ENCODE results near the gene HOXC4. TPM values are rescaled to one million over a fixed set of nuclear protein-coding genes. Genes with fewer than 3 reads are reported as not detected.

HOXC4 gene
- total RNA-seq, 2 donors from 2014 or later: 0.62 TPM; not detected in 1

DNA sequence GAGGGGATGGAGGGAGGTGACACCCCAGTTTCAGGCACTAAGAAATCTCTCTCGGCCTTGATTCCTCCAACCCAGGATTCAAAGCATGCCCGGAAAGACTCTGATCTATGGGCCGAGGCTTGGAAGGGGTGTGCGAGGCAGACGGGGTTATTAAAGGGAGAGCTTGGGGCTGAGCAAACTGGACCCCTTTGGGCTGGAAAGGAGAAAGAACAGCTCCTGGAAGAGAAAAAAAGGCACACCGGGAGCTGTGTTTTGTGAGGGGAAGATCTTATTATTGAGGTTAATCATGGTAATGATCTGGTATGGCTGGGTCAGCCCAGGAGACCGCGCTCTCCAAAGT is 5.7 kb upstream of the HOXC4 start:
- WGBS: 21% methylated on average over 8 of the region's 8 CpGs
- H3K4me1 ChIP-seq (replicated peaks): no peaks in the 10 kb centered on the region
- H3K9me3 ChIP-seq: no peaks in the 10 kb centered on the region
- TF ChIP-seq, protein P1, sequence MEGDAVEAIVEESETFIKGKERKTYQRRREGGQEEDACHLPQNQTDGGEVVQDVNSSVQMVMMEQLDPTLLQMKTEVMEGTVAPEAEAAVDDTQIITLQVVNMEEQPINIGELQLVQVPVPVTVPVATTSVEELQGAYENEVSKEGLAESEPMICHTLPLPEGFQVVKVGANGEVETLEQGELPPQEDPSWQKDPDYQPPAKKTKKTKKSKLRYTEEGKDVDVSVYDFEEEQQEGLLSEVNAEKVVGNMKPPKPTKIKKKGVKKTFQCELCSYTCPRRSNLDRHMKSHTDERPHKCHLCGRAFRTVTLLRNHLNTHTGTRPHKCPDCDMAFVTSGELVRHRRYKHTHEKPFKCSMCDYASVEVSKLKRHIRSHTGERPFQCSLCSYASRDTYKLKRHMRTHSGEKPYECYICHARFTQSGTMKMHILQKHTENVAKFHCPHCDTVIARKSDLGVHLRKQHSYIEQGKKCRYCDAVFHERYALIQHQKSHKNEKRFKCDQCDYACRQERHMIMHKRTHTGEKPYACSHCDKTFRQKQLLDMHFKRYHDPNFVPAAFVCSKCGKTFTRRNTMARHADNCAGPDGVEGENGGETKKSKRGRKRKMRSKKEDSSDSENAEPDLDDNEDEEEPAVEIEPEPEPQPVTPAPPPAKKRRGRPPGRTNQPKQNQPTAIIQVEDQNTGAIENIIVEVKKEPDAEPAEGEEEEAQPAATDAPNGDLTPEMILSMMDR (IDR thresholded peaks at IDR 0.05): no peak
- no peak for TF ChIP-seq POLR2A (IDR thresholded peaks at IDR 0.05)
- H3K27ac ChIP-seq: no peak overlapping the region
- no peak overlapping the region for H3K4me3 ChIP-seq
- peaks cover 80% of the 10 kb centered on the region for H3K27me3 ChIP-seq (replicated peaks; ENCODE audit: insufficient read depth)
- intact Hi-C loops (cut with DNase I): no loop called here
- H3K36me3 ChIP-seq: no peaks in the 10 kb centered on the region
- no peak for DNase-seq (ENCODE audit: low spot score)

DNA sequence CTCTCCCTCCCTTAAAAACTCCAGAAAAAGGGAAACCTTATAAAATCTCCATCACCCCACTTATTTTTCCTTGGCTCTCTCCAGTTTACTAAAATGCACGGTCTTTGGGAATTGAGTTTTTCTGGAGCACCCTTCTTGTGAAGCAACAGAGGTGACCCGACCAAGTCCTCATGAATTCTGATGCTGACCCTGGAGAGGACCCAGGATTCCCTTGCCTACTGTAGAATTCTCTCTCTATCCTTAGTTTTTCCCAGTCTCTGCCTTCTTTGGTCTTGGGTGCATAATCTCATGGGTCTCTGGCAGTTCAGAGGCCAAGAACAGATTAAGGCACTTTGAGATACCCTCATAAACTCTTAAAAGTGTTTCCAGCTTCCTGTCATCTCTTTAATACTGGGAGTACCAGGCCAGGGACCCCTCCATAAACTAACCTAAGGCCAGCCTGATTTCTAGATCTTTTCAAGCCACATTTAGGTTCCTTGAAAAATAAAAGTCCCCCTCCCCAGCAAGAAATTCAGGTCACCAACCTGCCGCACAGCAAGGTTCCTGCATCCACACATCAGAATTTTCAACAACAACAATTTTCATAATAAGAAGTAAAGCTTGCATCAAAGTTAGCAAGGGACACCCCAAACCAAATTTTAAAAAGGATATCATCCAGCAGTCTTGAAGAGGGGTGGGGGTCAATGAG is 5.1 kb upstream of the HOXC4 start:
- Histone ChIP-seq H3K4me1 (replicated peaks) (no peaks in the 10 kb centered on the region), H3K4me3 (no peak overlapping the region), H3K27ac (no peak overlapping the region), H3K9me3 (no peaks in the 10 kb centered on the region), H3K36me3 (no peaks in the 10 kb centered on the region), H3K27me3 (replicated peaks; ENCODE audit: insufficient read depth) (peaks cover 80% of the 10 kb centered on the region)
- no peak for DNase-seq (ENCODE audit: low spot score)
- 29% methylated on average over 3 of the region's 3 CpGs for WGBS
- TF ChIP-seq POLR2A (IDR thresholded peaks at IDR 0.05) (no peak), POLR2AphosphoS5 (IDR thresholded peaks at IDR 0.05) (no peak)
- TF ChIP-seq, protein P1 (IDR thresholded peaks at IDR 0.05): no peak
- intact Hi-C loops (cut with DNase I): no loop called here

DNA sequence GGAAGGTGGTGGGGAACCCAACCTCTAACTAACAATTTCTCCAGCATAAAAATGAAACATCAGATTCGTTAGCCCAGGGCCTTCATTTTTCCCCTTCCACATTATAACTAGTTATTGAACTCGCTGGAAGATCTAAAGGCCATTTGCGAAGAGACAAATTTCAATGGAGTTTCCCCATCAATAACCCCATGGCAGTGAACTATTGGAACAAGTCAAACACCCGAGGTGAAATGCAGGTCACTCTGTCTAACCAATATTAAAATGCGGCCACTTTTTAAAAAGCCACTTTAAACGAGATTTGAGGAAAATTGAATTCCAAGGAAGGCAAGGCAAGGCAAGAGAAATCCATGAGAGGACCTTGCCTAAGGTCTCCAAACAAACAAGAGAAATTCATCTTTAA is 4.5 kb upstream of the HOXC4 start:
- Histone ChIP-seq H3K4me1 (replicated peaks) (no peaks in the 10 kb centered on the region), H3K9me3 (no peaks in the 10 kb centered on the region), H3K36me3 (no peaks in the 10 kb centered on the region), H3K27ac (no peak overlapping the region), H3K27me3 (replicated peaks; ENCODE audit: insufficient read depth) (peaks cover 83% of the 10 kb centered on the region), H3K4me3 (no peak overlapping the region)
- intact Hi-C loops (cut with DNase I): no loop called here
- TF ChIP-seq POLR2A (IDR thresholded peaks at IDR 0.05) (no peak), POLR2AphosphoS5 (IDR thresholded peaks at IDR 0.05) (no peak)
- TF ChIP-seq, protein P1 (IDR thresholded peaks at IDR 0.05): no peak
- no peak for DNase-seq (ENCODE audit: low spot score)
- 31% methylated on average over 6 of the region's 6 CpGs for WGBS

DNA sequence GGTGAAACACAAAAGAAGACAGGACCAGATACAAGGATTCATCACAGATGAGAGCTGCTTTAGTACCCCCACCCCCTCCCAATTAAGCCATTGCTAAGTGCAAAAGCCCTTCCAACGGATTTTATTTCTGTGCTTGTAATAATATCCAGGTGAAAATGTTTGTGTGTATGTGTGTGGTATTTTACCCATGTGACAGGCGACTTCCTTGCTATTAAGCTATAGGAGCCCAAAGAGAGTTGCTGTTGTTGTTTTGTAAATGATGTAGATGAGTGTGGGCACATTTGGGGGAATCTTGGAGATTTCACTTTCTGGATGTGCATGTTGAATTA is 3.2 kb upstream of the HOXC4 start:
- TF ChIP-seq POLR2AphosphoS5 (IDR thresholded peaks at IDR 0.05): no peak
- TF ChIP-seq POLR2A (IDR thresholded peaks at IDR 0.05): no peak
- TF ChIP-seq, protein P1 (IDR thresholded peaks at IDR 0.05): no peak
- intact Hi-C loops (cut with DNase I): no loop called here
- Histone ChIP-seq H3K27ac (no peak overlapping the region), H3K9me3 (no peaks in the 10 kb centered on the region), H3K36me3 (no peaks in the 10 kb centered on the region), H3K27me3 (replicated peaks; ENCODE audit: insufficient read depth) (peaks cover 84% of the 10 kb centered on the region), H3K4me1 (replicated peaks) (no peaks in the 10 kb centered on the region), H3K4me3 (no peak overlapping the region)
- no peak for DNase-seq (ENCODE audit: low spot score)
- 9% methylated on average over 2 of the region's 2 CpGs for WGBS

DNA sequence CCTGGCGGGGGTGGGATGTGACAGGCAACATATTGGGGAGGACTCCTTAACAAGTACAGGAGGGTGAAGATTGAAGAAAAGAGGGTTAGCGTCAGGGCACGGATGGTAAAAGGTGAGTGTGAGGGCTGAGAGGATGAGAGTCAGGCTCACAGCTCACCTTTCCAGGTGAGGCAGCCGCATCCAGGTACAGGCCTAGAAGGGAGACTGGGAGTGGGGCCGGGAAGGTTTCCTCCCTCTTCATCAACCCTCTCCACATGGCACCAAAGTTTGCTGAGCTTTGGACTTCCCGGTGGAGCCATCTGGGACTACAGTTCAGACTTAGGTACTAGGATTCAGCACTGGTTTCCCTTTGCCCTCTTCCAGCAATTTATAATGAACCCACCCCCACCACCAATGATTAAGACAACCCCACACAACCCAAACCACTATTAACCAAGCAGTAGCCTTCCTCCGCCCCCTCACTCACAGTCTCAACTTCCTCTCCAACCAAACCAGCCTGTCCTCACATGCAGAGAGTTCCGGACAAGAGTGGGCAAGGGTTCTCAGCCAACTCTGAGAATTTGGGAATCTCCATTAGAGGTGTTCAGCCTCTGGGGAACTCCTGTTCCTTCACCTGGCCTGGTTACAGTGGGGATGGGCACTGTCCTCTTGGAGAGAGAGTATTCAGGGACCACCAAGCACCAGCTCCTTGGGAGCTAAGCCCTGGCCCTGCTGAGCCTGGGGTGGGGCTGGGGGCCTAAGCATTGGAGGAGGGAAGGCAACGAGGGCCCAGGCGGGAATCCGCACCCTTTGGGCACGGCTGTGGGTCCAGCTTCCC is 2.4 kb upstream of the HOXC4 start:
- no peak overlapping the region for H3K27ac ChIP-seq
- no peaks in the 10 kb centered on the region for H3K9me3 ChIP-seq
- H3K36me3 ChIP-seq: no peaks in the 10 kb centered on the region
- no peaks in the 10 kb centered on the region for H3K4me1 ChIP-seq (replicated peaks)
- no peak for DNase-seq (ENCODE audit: low spot score)
- 20% methylated on average over 12 of the region's 12 CpGs for WGBS
- TF ChIP-seq, protein P1 (IDR thresholded peaks at IDR 0.05): no peak
- TF ChIP-seq POLR2AphosphoS5 (IDR thresholded peaks at IDR 0.05): no peak
- TF ChIP-seq POLR2A (IDR thresholded peaks at IDR 0.05): no peak
- intact Hi-C loops (cut with DNase I): no loop called here
- H3K4me3 ChIP-seq: no peak overlapping the region
- H3K27me3 ChIP-seq (replicated peaks; ENCODE audit: insufficient read depth): peaks cover 81% of the 10 kb centered on the region
